HG02678 (cell line): ENCODE results near the gene FBXO15.
A peak's percentile ranks its signal among the peaks of the same experiment; 100 is the strongest.

Experiments used
- ATAC-seq: cut with Tn5 transposase; IDR thresholded peaks from one replicate; pipeline ENCODE4 v1.9.1; 2021; ENCODE audit warnings: mild to moderate bottlenecking, moderate library complexity; ENCODE audit not compliant: unreplicated experiment

The FBXO15 gene

DNA sequence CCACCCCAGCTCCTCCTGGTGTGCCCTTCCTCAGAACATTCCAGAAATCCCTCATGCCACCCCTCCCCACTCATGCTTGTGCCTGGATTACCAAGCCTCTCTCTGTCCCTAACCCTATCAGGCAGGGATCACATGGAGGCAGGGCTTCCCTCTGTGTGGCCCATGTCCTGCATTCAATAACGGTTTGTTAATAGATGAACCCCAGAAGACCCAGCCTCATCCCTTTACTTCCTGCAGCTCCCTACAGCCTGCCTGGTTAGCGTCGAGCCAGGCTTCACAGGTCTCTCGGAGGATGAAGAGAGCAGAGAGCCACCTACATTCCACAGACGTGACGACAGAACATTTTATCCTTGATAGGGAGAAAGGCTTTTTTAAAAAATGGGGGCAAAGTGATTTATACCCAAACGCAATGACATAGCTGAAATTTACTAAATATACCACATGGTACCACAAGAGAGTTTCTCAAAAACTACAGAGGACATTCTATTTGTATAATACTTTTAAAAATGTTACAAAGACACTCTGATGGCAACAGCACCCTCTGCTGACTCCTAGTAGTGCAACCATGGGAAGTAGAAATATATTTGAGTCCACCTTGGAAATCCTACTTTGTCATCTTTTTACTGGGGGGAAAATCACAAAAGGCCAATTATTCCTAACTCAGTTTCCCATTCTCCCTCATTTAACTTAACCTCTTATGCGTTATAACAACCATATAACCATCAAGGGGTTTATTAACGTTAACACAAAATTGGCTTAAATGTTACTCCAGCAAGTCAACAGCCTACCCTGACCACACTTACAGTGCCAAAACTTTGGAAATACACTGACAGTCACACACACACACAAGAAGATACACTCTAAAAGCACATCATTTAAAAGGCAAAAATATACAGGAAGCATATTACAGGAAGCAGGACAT lies 30.7 kb downstream of the FBXO15 start:
- no peak for ATAC-seq

DNA sequence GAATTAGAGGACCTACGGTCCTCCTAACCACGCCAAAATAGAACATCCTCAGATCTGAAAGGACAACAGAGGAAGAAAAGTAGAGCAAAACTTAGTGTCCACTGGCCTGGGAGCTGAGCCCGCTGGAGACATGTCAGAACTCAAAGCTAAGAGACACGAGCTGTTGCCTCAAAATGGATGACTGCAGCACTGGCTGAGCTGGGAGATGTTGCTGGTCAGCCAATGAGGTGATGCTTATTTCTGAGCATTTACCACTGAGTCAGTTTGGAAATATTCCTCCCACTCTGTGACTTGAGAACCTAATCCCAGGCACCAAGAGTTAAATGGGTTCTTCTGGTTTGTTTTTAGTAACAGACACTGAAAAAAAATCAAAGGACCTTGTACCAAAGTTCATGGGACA lies 32.6 kb downstream of the FBXO15 start:
- ATAC-seq = no peak

DNA sequence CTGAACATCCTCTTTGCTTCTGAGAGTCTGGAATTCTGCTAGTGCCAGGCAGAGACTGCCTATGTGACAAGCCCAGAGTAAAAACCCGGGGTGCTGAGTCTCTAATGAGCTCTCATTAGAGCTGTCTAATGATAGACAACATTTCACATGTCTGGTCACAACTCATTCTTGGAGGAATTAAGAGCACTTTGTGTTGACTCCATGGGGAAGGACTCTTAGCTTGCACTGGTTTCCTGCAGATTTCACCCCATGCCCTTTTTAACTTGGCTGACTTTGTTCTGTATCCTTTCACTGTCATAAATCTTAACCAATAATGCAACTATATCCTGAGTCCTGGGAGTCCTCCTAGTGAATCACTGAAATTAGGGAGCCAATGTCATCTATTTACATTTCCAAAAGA lies 33.5 kb downstream of the FBXO15 start:
- ATAC-seq = no peak

DNA sequence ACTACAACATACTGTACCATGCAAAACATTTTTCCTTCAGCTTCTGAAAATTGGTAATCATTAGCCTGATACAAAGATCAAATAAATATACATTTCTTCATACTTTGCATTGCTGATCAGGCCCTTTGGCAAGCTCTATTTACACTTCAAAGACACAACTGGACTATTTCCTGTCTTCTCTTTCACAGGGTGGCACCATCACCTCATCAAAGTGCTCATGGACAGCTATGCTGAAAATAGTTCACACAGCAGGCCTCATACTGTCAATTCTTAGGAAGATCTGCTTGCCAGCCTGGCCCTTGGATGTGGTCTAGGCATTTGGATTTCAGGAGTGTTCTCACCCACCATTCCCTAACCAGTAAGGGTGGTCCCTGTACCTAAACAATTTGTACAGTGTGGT lies 33.9 kb downstream of the FBXO15 start:
- no peak for ATAC-seq

DNA sequence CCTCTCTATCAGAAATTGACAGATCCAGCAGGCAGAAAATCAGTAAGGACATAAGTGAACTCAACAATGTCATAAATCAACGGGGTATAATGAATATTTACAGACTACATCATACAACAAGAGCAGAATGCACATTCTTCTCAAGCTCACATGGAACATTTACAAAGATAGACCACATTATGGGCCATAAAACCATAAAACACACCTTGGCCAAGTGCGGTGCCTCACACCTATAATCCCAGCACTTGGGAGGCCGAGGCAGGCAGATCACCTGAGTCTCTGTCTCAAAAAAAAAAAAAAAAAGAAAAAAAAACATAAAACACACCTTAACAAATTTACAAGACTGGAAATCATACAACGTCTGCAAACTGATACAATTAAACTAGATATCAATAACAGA lies 36.7 kb downstream of the FBXO15 start:
- no peak for ATAC-seq

DNA sequence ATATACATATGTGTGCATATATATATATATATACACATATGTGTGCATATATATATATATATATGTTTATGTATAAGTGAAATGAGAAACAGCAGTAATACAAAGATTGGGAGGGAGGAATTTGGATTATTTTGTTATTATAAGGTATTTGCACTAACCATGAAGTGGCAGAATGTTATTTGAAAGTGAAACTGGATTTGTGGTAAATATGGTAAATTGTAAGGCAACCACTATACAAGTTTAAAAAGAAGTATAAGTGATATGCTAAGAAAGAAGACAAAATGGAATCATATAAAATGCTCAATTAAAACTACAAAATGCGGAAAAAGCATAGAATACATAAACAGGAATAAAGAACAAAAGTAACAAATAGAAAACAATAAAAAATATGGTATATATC lies 37.5 kb downstream of the FBXO15 start:
- ATAC-seq = no peak

DNA sequence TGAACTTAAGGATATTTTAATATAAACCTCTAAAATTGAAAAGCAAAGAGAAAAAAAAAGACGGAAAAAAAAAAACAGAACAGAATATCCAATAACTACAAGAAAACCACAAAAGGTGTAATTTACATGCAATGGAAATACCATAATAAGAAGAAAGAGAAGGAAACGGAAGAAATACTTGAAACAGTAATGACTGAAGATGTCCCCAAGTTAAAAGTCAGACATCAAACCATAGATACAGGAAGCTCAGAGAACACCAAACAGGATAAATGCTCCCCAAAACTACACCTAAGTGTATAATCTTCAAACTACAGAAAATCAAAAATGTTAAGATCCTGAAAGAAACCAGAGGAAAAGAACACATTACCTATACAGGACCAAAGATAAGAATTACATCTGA lies 39.2 kb downstream of the FBXO15 start:
- no peak for ATAC-seq

DNA sequence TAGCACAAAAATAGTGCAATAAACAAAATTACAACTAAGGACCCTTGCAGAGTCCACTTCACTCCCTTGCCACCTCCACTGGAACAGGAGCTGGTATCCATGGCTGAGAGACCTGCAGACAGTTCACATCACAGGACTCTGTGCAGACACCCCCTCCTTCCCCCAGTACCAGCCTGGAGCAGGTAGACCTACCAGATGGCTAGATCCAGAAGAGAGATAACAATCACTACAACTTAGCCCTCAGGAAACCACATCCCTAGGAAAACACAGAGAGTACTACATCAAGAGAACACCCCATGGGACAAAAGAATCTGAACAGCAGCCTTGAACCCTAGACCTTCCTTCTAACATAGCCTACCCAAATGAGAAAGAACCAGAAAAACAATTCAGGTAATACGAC lies 49.8 kb downstream of the FBXO15 start:
- no peak for ATAC-seq

DNA sequence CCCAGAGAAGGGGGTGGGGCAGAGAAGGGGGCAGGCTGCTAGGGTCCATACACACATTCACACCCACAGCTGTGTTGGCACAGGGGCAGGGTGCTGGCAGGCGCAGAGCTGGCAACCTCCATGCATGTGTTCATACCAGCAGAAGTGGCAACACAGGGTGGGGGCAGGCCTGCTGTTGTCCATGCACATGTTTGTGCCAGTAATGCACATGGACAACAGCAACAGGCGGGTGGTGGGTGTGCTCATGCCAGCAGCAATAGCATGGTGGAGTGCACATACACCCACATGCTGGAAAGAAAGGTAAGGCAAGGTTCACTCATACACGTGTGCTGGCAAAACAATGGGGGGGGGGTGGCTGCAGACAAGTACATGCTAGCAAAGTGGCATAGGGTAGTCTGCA lies 54.7 kb downstream of the FBXO15 start:
- ATAC-seq = no peak

DNA sequence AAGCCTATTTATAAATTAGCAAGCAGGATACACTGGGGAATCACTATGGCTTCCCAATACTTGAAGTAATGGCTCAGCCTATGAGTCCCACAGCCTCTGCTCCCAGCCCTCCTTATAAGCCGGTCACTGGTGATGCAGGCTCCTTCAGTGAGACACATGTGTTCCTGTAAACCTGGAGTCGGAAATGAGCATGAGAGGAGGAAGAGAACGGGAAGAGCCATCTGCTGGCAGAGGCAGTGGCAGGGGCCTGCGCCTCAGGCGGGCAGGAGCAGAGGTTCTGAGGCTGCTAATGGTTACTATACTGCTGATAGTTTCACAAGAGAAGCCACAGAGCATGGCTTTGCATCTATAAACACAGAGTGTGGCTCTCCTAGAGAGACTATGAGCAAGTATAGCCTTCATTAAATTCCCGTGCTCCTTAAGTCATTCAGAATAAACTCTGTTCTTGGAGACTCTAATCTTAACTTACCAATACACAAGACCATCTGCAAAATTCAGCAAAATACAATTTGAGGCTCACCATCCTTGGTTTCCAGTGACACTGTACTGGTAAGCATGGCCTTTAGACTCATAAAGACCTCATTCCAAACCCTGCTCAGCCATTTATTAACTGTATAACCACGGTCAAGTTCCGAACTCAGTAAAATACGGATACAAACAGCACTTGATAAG lies 63.3 kb downstream of the FBXO15 start:
- no peak for ATAC-seq

DNA sequence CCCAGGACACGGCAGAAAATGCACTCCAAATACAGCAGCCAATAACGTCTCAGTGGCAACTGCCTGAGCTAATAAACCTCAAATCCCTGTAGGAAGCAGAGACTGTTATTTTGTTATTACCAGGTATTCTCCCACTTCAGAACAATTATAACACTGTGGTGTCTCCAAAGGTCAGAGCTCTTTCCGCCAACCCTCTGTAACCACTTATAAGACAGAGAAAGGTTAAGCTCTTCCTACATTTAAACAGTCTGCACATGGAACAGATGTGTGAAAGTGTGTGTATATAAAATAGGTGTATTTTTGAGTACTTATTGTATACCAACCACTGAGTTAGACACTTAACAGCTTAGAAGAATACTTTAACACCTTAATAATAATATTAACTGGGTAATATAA lies 64.1 kb downstream of the FBXO15 start:
- ATAC-seq = no peak

DNA sequence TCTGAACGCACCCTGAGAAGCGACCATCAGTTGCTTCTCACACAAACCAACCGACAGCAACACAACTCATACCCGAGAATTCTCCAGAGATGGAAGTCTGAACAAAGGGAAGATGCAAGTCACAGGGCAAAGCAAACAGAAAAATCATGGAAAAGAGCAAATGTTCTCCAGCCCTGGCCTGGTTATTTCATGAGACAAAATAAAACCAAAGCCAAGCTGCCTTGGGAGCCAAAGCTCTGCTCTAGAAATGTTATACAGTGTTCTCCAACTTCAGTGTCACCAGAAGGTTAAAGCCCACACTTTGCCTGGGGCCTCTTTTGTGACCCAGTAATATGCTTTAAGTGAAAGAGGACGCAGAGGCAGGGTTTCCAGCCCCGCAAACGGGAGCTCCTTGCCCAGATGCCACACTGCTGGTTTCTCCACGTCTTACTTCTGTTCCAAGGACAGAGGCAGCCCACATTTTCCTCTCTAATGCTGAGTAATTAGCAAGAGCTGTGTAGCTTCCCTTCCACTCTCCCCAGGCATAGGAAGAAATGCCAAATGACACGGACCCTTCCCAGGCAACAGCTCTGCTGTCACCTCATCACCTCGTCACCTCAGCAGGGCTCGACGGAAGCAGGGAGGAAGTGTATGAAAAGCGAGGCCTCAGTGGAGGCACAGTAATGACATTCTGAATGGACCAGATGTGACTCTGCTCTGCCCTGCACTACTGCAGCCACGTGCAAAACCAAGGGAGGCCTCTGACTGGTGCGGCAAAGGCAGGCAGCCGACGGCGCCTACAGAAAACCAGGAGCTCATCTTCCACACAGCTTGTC lies 64.7 kb downstream of the FBXO15 start:
- no peak for ATAC-seq

DNA sequence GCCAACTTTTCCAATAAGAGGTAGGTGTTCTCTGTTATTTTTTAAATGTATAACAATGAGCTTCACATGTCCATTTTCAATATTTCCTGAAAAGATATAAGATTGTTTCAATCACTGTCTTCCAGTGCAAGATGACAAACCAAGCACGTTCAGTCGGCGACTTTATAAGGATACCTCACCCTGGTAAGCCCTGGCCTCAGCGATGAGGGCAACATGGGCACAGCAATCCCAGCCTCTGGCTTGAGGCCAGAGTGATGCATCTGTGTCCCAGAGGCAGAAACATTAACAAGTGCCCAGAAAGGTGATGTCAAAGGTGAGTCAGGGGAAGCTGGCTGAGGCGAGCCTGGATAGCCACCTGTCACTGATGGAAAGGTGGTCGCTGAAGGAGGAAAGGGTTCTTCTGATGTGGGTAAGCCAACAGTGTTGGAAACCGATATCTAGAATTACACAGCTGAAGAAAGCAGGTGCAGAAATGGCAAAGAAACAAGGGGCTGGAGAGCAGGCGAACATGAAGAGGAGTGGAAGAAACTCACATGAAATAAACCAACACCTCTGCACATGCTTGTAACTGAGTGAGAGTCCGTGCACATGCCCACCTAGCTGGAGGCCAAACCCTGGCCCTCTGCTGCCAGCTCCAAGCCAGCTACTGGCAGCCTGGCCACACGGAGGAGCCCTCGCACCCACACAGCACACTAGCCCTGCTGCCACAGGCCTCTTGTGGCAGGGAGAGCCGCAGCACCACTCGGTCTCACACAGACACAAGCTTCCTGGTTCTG lies 65.5 kb downstream of the FBXO15 start:
- ATAC-seq = peak; percentile 83

DNA sequence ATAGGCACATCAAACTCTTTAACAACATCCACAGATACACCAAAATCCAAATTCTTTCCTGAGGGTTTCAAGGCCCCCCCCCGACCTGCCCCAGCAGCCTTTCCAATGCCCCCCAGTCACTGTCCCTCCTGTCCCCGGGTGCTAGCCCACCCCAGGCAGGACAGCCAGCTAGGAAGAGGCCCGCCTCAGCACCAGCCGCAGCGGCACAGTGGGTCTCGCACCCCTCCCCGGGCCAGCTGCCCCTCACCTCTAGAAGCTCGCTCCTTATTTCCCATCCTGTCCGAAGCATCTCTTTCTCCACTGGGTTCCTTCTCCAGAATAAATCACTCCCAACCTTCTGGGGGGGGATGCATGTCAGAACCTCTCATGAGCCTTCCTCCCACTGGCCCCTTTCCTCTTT lies 69.4 kb downstream of the FBXO15 start:
- ATAC-seq = no peak

DNA sequence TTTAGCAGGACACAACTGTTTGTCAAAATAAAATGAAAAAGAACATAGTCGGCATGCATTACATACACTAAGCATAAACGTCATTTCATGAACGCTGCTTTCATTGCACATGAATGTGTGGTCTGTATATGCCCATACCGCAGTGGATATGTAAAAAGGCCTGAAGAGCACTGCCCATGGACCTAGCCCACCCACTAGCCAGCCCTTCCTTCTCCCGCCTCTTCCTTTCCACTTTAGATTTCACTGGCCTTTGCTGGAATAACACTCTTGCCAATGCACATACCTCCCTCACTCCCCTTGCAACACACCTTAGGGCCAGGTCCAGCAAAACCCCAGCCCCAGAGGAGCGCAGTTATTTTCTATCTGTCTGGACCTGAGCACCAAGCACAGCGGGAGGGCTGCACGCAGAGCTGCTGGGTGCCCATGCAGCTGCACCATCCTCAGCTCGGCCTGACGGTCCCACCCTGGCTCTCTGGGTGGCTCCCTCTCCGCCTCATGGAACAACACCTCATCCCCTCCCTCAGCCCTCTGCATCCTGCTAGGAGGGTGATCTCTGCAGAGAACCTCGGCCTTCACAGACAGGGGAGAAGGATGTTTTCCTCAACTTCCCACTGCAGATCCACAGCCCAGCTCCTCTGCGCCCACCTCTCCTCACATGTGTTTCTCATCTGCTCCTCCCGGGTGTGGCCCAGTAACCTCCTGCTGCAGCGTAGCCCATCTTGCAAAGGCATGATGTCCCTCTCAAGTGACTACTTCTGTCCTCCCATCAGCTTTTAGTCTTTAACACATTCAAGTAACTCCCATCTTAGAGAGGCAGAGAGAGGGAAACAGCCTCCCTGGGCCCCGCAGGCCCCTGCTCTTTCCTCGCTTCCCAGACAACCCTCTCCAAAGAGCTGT lies 72.7 kb downstream of the FBXO15 start:
- no peak for ATAC-seq

DNA sequence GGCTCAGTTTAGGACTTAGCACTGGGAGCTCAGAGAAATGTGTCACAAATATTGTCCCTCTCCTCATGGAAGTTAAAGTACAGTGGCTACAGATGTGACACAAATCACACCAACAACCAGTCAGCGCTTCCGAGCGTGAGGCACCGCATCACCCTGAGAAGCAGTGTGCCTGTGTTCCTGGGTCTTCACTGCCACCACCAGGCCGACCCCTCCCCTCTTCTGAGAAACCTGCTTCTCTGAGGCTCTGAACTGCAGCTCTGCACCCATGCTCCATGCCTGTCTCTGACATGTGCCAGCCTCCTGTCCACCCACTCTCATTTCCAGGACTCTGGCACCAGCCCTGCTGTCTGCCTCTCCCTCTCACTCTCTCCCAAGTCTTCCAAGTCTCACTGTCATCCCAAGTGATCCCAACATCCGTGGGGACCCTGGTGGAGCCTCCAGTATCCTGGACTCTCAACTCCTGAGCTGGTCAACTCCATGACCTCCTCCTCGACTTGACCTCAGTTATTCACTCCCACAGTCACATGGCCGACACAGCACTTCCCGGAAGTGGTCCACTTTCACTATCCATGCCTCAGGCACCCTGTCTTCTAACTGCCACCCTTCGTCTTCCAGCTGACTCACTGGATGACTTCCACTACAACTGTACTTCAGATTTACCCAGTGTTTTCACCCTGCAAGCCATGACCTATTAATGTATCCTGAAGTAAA lies 73.5 kb downstream of the FBXO15 start:
- no peak for ATAC-seq

DNA sequence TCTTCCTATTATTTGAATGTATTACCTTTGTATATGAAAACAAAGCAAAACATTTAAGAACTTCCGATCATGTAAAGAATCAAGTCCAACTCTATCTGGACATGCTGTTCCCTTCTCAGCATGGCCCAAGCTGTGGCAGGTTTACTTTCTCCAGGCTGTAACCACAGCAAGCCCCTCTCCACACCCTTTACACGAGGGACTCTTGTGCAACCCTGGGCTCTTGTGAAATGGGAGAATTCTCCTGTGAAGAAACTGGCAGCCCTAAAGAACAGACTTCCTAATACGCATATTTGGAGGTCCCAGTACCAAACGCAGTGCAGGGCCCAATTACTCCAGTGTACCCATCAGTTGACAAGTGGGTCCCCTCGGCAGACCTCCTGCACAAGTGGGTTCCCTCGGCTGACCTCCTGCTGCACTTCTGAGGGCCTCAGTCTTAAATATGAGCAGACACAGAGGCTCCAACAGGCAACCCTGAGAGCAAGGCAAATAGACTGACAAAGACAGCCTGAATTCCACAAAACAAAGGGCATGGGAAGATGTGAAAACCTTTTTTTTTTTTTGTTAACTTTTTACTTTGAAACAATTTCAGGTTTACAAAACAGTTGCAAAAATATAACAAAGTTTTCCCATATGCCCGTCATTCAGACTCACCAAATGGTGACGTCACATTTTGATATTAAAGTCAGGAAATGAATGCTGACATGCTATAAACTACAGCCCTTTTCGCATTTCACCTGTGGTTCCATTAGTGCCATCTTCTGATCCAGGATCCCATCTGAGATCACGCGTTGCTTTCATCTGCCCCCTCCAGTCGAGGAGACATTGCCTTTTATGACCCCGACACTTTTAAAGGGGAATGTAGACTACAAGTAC lies 78.2 kb downstream of the FBXO15 start:
- ATAC-seq = no peak

DNA sequence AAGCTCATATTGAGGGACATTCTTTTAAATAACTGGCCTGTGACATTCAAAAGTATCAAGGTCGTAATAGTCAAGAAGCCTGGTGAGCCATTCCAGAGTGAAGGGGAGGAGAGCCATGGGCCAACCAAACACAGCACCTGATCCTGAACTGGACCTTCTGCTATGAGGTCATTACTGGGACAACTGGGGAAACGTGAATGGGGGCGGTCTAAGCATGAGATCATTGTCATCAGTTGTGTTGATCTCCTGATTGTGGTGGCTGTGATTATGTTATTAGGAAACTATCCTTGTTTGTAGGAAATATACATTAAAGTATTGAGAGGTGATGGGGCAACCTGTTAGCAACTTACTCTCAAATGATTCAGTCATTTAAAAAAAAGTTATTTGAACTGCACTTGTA lies 79.3 kb downstream of the FBXO15 start:
- ATAC-seq = no peak
